ENCODE data around the gene GAL3ST2.

Gene GAL3ST2

DNA sequence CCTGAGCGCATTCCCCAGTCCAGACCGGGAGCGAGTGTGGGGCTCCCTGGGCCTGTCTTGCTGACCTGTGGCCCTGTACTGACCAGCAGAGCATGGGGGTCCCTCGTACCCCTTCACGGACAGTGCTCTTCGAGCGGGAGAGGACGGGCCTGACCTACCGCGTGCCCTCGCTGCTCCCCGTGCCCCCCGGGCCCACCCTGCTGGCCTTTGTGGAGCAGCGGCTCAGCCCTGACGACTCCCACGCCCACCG, 37.7 kb downstream of the GAL3ST2 start (continued):
- no peak for TF ChIP-seq CSRNP3 (CRISPR knock-in tag; IDR thresholded peaks at IDR 0.05)
- no peak for TF ChIP-seq ZFP30 (CRISPR knock-in tag; IDR thresholded peaks at IDR 0.05)
- no peak for TF ChIP-seq CREB5 (CRISPR knock-in tag; IDR thresholded peaks at IDR 0.05; ENCODE audit: low read depth)

DNA sequence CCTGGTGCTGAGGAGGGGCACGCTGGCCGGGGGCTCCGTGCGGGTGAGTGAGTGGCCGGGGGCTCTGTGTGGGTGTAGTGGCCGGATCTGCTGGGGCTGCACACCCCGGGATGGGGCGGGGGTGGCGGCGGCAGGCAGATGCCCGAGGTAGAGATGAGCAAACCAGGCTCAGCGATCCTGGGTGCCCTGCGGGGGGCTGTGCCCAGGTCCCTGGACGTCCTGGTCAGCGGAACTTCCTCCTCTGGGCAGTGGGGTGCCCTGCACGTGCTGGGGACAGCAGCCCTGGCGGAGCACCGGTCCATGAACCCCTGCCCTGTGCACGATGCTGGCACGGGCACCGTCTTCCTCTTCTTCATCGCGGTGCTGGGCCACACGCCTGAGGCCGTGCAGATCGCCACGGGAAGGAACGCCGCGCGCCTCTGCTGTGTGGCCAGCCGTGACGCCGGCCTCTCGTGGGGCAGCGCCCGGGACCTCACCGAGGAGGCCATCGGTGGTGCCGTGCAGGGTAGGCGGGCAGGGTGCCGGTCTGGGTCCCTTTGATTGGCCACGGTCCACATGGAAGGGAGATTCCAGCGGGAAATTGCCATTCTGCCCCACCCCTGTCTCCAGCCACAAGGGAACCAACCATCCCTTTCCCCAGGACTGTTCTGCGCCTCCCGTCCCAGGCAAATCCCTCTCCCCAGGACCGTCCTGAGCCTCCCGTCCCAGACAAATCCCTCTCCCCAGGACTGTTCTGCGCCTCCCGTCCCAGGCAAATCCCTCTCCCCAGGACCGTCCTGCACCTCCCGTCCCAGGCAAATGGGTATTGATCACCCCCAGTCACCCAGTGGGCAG, 38.2 kb downstream of the GAL3ST2 start:
- TF ChIP-seq ZC3H10 (CRISPR knock-in tag; IDR thresholded peaks at IDR 0.05) (no peak), ISL1 (CRISPR knock-in tag; IDR thresholded peaks at IDR 0.05) (no peak), ARNTL (CRISPR knock-in tag; IDR thresholded peaks at IDR 0.05; ENCODE audit: borderline replicate concordance, low read depth) (no peak), ESRRG (CRISPR knock-in tag; IDR thresholded peaks at IDR 0.05) (no peak), POU6F1 (CRISPR knock-in tag; IDR thresholded peaks at IDR 0.05; ENCODE audit: borderline replicate concordance, low read depth) (no peak), TOX (CRISPR knock-in tag; IDR thresholded peaks at IDR 0.05; ENCODE audit: borderline replicate concordance) (no peak), GLIS3 (CRISPR knock-in tag; IDR thresholded peaks at IDR 0.05) (no peak), CSDC2 (CRISPR knock-in tag; IDR thresholded peaks at IDR 0.05) (no peak)
- no peak for ATAC-seq

DNA sequence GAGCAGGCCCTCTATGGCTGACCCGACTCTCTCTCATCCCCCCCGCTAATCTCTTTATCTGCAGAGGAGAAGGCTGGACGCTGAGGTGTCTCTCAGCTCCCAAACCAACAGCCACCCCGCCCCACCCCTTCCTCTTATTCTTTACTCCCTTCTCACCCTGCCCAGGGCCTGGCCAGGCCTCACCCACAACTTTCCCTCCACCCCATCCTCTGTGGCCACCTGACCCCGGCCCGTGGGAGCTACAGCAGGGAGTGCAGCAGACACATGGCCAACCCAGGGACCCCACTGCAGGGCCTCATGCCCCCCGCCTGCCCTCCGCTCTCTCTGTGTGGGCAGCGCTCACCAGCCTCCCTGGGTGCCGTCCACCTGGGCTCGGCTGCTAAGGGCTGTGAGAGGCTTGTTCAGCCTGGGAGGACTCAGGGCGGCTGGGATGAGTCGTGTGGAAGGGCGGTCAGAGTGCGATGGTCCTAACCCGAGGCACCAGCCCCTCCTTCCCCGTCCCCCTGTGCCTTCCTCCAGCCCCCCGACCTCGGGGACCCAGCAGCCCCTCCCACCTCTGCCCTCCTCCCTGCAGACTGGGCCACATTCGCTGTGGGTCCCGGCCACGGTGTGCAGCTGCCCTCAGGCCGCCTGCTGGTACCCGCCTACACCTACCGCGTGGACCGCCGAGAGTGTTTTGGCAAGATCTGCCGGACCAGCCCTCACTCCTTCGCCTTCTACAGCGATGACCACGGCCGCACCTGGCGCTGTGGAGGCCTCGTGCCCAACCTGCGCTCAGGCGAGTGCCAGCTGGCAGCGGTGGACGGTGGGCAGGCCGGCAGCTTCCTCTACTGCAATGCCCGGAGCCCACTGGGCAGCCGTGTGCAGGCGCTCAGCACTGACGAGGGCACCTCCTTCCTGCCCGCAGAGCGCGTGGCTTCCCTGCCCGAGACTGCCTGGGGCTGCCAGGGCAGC, 39.1 kb downstream of the GAL3ST2 start:
- ATAC-seq = no peak
- TF ChIP-seq RARB (CRISPR knock-in tag; IDR thresholded peaks at IDR 0.05) = no peak
- no peak for TF ChIP-seq TOX (CRISPR knock-in tag; IDR thresholded peaks at IDR 0.05; ENCODE audit: borderline replicate concordance)
- no peak for TF ChIP-seq BACH2 (CRISPR knock-in tag; IDR thresholded peaks at IDR 0.05; ENCODE audit: borderline replicate concordance)
- TF ChIP-seq ISL1 (CRISPR knock-in tag; IDR thresholded peaks at IDR 0.05) = no peak
- no peak for TF ChIP-seq ZFP30 (CRISPR knock-in tag; IDR thresholded peaks at IDR 0.05)
- no peak for TF ChIP-seq ESRRG (CRISPR knock-in tag; IDR thresholded peaks at IDR 0.05)
- TF ChIP-seq CSDC2 (CRISPR knock-in tag; IDR thresholded peaks at IDR 0.05) = no peak
- no peak for TF ChIP-seq GLIS3 (CRISPR knock-in tag; IDR thresholded peaks at IDR 0.05)
- TF ChIP-seq CSRNP3 (CRISPR knock-in tag; IDR thresholded peaks at IDR 0.05) = no peak
- TF ChIP-seq POU6F1 (CRISPR knock-in tag; IDR thresholded peaks at IDR 0.05; ENCODE audit: borderline replicate concordance, low read depth) = no peak
- TF ChIP-seq ZNF70 (CRISPR knock-in tag; IDR thresholded peaks at IDR 0.05) = no peak
- no peak for TF ChIP-seq TSHZ2 (CRISPR knock-in tag; IDR thresholded peaks at IDR 0.05)

All from SK-N-SH treated with all-trans-retinoic acid at 6 μM for 48 hours (cell line).